NOMO-1 treated with dmso at 0.1 percent for 144 hours (cell line): ENCODE measurements around the gene CDNF.
"Not testable (repeated sequence)": the region's sequence is repeated elsewhere in the genome, so short reads cannot be mapped to it uniquely, and the experiment has no call there.

Experiments used
- DNase-seq: peaks from one replicate; lab custom pipeline; 2025; ENCODE audit not compliant: unreplicated experiment; lab: John Stamatoyannopoulos, UW

Gene CDNF

DNA sequence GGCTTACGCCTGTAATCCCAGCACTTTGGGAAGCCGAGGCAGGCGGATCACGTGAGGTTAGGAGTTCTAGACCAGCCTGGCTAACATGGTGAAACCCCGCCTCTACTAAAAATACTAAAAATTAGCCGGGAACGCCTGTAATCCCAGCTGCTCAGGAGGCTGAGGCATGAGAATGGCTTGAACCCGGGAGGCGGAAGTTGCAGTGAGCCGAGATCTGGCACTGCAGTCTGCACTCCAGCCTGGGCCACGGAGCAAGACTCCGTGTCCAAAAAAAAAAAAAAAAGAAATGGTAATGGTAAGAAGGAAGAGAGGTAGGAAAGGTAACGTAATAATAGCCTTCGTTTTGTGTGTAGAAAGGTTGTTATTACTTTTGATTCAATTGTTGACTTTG, 1.5 kb upstream of the CDNF start:
- no peak for DNase-seq

DNA sequence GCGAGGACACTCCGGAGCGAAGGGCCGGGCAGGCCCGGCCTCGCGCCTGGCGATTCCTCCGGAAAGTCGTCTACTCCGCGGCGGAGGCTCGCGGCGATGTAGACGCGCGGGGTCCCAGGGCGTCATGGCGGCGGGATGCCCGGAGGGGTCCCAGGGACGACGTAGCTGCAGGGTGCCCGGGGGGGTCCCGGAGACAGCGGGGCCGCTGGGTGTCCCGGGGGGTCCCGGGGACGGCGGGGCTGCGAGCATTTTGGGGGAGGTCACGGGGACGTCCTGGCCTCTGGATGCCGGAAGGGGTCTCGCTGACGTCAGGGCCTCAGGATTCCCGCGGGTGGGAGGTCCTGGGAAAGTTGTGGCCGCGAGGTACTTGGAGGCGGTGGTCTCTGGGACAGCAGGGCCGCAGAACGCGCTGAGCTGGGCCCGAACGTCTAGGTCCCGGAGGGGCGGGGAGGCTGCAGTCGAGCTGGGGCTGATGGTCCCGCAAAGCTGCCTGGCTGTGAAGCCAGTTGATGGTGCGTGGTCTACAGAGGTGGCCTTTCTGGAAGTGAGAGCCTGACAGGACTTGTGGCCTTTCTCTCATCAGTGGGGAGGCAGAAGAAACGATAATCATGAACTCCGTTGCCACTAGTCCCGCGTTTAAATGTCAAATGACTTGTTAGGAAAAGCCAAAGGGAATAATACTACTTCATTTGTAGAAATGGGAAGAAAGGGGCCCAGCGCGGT, 906 bp upstream of the CDNF start:
- peak; percentile 3 for DNase-seq

DNA sequence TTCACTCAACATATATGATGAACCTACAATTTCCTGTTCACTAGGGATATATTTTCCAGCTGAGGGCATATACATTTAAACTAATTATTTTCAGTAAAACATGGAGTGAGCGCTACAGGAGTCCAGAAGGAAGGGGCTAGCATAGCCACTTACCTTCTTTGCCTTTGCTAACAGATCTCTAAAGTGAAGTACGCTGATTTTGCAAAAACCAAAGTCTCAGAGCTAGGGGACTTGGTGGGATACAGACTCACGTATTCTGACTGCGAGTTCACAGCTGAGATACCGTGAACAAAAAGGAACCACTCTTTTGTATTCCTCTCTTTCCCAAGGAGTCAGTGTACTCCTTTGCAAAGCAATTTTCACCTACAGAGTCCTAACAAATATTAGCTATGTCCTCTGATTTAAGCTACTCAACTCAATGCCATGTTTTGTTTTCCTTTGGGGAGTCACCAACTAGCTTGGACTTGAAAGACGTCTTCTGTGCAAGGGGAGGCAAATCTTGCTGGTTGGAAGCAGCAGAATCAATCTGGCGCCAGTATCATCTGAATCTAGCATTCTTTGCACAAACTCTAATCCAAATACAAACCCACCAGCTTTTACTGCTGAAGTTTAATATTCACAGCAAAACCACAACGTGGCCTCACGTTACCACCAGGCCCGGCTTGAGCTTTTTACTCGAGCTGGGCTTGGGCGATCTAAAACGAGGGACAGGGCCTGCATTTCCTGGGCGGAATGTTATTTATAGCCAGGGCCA, 657 bp downstream of the CDNF start:
- DNase-seq, result no peak

DNA sequence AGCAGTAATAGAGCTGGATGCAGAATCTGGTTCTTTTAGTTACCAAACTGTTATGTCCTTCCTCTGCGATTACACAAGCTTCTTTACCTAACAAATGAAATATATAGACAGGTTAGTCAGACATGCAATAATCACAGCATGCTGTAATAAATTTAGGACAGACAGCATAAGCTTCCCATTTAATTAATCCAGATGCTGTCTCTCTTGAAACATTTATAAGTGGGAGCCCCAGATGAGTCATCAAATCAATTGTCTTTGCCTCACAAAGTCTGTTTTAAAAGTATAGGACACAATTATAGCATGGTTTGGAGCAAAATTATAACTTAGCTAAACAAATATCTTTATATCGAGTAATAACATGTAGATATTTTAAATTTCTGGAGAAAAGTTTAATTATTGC, 1.6 kb downstream of the CDNF start:
- DNase-seq, result no peak

DNA sequence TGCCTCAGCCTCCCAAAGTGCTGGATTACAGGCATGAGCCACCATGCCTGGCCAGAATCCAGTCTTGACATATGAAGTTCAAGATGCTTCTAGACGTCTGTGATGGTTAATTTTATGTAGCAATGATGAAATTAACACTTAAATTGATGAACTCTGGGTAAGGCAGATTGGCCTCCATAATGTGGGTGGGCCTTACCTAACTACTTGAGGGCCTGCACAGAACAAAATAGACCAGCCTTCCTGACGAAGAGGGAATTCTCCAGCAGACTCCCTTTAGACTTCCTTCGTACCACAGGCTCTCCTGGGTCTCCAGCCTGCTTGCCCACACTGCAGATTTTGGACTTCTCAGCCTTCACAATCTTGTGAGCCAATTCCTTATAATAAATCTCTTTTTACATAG, 4.7 kb downstream of the CDNF start:
- DNase-seq, result no peak

DNA sequence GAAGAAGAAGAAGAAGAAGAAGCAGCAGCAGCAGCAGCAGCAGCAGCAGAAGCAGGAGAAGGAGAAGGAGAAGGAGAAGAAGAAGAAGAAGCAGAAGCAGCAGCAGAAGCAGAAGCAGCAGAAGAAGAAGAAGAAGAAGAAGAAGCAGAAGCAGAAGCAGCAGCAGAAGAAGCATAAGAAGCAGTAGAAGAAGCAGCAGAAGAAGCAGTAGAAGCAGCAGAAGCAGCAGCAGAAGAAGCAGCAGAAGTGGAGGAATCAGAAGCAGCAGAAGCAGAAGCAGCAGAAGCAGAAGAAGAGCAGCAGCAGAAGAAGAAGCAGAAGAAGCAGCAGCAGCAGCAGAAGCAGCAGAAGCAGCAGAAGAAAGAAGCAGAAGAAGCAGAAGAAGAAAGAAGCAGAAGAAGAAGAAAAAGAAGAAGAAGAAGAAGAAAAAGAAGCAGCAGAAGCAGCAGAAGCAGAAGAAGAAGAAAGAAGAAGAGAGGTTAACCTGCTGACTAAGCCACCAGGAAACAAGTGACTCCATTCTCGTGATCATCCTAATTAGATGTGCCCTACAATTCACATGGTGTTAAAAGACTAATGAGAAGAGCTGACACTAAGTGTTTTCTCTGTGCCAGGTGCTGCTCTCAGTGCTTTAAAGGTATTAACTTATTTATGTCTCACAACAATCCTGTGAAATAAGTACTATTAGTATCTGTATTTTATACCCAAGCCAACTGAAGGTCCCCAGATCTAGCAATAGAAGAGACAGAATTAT, 11.6 kb downstream of the CDNF start:
- peak; percentile 7 for DNase-seq

DNA sequence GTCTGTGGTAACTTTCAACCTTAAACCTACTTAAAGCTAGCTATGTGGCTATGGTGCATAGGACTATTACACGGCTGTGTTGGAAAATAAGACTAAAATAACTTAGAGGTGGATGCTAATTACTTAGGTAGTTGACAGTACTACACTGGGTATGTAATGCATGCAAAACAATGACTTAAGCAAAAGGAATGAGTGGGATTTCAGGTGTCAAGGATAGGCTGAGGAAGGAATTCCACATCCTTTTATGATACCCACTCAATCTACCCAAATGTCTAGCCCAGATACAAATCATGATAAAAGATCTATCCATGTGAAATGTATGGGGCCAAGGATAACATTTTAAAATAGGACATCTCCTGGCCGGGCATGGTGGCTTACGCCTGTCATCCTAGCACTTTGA, 13.9 kb downstream of the CDNF start:
- no peak for DNase-seq

DNA sequence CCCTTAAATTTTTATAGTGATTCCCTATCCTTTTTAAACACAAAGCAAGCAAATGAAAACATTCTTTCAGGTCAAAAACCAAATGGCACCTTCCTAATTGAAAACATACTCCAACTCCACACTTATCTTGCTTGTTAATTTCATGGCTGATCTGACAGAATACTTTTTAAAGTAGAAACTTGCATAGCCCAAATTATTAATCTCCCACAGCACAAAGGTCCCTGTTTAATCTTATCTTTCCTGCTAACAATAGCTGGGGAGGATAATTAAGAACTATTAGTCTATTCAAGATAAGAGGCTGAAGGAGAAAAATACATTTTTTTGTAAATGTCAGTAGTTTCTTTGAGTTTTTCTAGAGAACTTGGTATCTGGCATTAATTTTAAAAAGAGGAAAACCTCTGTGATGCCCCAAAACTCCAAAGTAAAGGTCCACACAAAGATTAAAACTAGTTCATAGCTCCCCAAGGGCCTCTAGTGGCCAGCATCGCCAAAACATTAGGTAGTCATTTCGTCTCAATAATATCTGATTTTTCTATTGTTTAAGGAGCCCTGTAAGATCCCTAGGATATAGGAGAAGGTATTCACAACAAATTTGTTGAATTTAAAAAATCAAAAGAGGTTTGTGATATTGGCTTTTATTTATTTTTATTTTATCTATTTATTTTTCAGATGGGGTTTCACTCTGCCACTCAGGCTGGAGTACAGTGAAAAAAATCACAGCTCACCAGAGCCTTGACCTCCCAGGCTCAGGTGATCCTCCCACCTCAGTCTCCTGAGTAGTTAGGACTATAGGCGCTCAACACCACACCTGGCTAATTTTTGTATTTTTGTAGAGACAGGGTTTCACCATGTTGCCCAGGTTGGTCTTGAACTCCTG, 14.7 kb downstream of the CDNF start:
- DNase-seq, result peak; percentile 56

DNA sequence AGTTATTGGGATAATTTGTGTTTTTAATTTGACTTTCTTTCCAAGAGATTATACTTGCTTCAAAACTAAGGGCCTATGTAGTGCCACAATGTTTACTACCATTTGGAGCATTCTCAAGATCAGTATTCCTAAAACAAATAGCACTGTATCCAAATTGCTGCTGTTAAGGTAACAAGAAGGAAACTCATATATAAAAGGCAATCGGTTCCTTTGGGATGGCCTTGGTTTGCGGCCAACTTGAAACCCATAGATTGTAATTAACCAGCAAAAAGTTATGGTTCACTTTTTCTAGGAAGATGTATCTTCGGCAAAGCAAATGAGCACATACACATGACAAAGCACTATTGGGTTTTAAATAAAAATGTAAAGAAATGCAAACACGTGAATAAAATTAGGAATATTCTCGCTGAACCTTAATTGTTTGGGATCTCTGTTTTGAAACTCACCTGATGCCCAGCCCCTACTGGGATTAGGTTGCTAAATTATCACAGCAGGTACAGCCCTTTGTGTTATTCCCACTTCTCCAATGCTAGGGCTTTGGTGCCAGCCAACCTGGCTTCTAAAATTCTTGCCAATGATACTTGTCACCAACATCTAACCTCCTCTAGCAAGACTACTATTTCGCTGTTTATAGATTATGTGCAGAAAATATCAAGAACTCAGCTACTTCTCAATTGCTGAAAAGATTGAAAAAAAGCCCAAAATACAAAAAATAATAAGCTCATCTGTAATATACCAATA, 16.0 kb downstream of the CDNF start:
- DNase-seq, result no peak

DNA sequence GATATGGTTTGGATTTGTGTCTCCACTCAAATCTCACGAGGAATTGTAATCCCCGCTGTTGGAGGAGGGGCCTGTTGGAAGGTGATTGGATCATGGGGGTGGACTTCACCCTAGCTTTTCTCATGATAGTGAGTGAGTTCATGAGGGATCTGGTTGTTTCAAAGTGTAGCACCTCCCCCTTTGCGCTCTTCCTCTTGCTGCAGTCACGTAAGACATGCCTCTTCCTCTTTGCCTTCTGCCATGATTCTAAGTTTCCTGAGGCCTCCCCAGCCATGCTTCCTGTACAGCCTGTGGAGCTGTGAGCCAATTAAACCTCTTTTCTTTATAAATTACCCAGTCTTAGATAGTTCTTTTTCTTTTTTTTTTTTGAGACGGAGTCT, 17.1 kb downstream of the CDNF start:
- DNase-seq, result peak; percentile 11

DNA sequence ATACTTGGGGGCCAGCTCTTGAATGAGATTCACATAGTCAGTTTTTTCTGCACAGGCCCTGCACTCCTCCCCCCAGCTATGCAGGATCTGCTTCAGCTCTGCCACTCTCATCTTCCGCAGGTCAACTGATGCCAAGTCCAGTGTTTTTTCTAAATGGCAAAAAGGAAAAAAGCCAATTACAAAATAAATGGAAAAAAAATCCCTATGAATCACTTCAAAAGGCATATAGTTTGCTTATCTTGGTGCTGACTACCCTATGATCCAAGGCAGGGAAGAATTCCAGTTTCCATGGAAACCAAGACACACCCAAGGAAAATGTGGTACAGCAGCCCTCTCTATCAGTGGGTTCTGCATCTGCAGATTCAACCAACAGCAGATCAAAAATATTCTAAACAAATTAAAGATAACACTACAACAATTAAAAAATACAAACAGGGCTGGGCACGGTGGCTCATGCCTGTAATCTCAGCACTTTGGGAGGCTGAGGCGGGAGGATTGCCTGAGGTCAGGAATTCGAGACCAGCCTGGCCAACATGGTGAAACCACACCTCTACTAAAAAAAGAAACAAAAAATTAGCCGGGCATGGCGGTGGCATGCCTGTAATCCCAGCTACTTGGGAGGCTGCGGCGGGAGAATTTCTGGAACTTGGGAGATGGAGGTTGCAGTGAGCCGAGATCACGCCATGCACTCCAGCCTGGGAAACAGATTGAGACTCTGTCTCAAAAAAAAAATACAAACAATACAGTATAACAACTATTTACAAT, 17.6 kb downstream of the CDNF start:
- DNase-seq, result no peak

DNA sequence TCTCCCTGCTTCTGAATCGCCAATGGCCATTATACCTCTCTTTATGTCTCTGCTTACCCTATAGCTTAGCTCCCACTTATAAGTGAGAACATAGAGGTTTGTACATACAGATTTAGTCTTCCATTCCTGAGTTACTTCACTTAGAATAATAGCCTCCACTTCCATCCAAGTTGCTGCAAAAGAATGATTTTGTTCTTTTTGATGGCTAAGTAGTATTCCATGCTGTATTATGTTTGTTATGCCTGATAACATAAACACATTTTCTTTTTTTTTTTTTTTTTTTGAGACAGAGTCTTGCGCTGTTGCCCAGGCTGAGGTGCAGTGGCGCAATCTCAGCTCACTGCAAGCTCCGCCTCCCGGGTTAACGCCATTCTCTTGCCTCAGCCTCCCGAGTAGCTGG, 21.1 kb downstream of the CDNF start:
- DNase-seq, result not testable (repeated sequence)

DNA sequence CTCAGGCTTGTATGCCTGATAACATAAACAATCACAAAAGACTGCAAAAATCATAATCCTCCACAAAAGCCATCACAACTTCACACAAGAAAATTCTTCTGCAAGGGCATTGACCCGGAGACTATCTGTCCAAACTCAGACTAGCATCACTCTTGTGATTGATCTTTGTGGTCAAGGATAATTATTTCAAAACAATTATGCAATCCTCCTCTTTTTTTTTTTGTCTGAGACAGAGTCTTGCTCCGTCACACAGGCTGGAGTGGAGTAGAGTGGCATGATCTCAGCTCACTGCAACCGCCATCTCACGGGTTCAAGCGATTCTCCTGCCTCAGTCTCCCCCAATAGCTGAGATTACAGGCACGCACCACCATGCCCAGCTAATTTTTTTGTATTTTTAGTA, 22.2 kb downstream of the CDNF start:
- peak; percentile 58 for DNase-seq

DNA sequence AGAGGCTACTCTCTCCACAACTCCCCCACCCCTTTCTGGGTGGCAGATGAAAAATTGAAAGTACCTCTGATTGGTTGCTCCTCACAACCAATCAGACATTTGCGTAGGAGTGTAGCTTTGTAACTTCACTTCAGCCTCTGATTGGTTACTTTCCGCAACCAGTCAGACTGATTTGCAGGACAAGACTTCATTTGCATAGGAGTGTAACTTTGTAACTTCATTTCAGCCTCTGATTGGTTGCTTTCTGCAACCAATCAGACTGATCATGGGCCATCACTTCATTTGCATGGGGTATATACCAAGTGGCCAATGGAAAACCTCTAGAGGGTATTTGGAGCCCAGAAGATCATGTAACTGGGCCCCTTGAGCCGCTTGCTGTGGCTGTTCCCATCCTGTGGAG, 25.6 kb downstream of the CDNF start:
- DNase-seq, result no peak

DNA sequence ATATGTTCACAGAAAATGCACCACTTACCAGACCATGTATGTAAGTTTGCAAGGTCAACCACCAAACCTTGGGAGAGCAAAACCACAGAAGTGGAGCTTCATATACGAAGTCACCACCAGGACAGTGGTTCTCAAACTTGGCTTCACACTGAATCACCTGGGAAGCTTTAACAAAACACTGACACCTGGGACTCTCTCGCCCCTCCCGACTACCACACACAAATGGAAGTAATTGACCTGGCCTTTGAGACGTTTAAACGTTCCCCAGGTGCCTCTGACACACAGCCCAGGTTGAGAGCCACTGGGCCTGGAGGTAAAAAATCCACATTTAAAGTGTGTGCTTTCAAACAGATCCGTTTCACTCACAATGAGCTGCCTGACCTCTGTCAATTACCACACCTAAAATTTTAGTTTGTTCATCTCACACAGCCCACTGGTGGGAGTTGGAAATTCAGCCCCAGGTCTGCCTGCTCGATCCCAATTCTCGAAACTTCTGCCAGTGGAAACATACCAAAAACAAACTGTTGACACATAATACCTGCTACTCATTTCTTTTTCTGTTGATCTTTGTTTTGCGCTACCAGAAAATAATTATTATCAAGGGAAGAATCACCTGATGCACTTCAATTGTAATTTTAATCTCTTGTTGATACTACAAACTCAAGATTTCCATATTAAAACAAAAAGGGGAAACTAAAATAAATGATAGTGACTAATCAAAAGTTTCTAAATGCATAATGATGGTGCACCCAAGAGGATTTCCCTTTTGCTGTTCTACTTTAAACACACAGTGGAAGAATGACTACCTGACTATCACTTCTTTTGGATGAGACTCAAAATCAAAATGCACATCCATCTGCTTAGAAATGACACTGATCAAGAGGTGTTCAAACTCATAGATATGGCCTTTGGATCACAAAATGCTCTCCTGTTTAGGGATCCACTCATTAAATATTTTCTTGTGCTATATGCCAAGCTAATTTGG, 26.6 kb downstream of the CDNF start:
- DNase-seq, result no peak

DNA sequence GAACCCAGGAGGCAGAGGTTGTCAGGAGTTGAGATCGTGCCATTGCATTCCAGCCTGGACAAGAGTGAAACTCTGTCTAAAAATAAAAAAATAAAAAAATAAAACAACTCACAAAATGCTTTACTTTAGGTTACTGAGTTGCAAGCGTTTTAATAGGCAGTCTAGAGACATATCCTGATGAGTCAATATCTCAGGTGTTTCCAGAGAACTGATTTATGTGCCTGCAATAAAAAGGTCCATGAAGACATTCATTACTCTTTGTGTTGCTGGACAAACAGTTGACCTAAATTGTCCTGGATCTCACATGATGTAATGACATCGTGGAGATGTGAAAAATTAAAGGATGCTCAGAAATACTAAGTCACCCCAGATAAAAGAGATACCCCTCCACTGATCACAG, 31.5 kb downstream of the CDNF start:
- DNase-seq, result no peak

DNA sequence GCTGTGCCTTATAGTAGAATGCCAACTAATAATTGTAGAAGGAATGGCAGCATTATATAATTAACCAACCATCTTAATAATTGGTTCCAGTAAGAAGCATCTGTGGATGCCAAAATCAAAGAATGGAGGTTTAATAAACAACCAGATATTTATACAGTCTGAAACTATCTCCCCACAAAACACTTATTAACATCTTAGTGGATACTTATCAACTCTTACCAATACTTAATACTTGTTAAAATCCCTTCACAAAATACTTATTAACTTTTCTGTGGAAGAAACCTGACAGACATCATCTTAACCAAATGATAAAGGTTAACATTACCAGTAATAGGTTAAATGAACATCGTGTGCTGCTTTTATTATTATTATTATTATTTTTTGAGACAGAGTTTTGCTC, 34.0 kb downstream of the CDNF start:
- no peak for DNase-seq

DNA sequence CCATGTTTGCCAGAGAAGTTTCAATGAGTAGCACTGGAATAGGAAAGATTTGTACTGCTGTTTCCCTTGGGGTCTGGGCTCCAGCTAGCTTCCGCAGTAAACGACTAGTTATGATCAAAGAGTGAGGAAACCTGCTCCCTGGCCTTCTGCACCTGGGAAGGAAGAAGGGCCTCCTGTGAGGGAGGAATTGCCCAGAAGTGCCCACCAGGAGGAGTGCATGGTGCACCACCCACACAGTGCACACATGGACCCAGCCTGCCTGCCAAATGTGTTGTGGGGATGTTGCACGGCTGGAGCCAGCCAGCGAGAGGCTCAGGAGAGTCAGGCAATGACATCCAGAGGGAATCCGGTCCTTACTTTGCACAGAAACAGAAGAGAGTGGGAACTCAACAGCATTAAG, 36.1 kb downstream of the CDNF start:
- DNase-seq, result no peak

DNA sequence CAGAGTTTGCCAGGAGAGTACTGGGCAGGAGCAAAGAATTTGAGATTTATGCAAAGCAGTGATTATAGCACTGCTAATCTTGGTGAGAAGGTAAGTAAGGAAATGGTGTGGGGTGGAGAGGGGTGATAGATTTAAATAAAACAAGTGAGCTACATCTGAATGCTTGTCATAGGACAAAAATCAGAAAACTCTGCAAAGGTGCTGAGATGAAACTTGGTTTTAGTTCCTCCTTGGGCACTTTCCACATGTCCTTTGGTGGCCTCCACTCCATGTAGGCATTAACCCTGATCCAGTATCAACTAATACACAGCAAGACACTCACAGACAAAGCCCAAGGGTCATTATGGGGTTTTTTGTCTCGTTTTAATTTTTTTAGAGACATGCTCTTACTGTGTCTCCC, 37.4 kb downstream of the CDNF start:
- DNase-seq, result no peak
